H9 (cell line): ENCODE measurements around the gene ENG. TPM values are rescaled to one million over a fixed set of nuclear protein-coding genes. Genes with fewer than 3 reads are reported as not detected.
A peak's percentile ranks its signal among the peaks of the same experiment; 100 is the strongest.

Experiments used
- DNase-seq: peaks from one replicate; pipeline ENCODE4 v3.0.0-alpha.2; 2017
- H2AFZ ChIP-seq: one replicate; pipeline ENCODE4 v1.6.1; 2013; ENCODE audit warnings: mild to moderate bottlenecking, low read length, control low read depth, moderate library complexity
- H2AK5ac ChIP-seq: 2 replicates; pipeline ENCODE4 v1.6.1; 2013; ENCODE audit warnings: low read length, control low read depth, mixed read lengths; ENCODE audit not compliant: insufficient read length
- H2BK120ac ChIP-seq: one replicate; pipeline ENCODE4 v1.6.1; 2013; ENCODE audit warnings: low read depth, mild to moderate bottlenecking, low read length, control low read depth, inconsistent platforms; ENCODE audit not compliant: poor library complexity, severe bottlenecking
- H2BK12ac ChIP-seq: 2 replicates; pipeline ENCODE4 v1.6.1; 2013; ENCODE audit warnings: low read length, control low read depth, mixed read lengths, low read depth; ENCODE audit not compliant: insufficient read length
- H2BK15ac ChIP-seq: 2 replicates; pipeline ENCODE4 v1.6.1; 2013; ENCODE audit warnings: low read depth, low read length, control low read depth
- H2BK20ac ChIP-seq: one replicate; pipeline ENCODE4 v1.6.1; 2013; ENCODE audit warnings: low read depth, mild to moderate bottlenecking, low read length, control low read depth, inconsistent platforms; ENCODE audit not compliant: poor library complexity, severe bottlenecking
- H2BK5ac ChIP-seq: 2 replicates; pipeline ENCODE4 v1.6.1; 2013; ENCODE audit warnings: low read length, control low read depth, mixed read lengths; ENCODE audit not compliant: insufficient read length
- H3K14ac ChIP-seq: 2 replicates; pipeline ENCODE4 v1.6.1; 2013; ENCODE audit warnings: low read length, control low read depth; ENCODE audit not compliant: insufficient read depth
- H3K18ac ChIP-seq: 2 replicates; pipeline ENCODE4 v1.6.1; 2013; ENCODE audit warnings: low read depth, mild to moderate bottlenecking, mixed read lengths, low read length, control low read depth; ENCODE audit not compliant: insufficient read length
- H3K23ac ChIP-seq: 2 replicates; pipeline ENCODE4 v1.6.1; 2013; ENCODE audit warnings: low read length, control low read depth, mixed read lengths, low read depth; ENCODE audit not compliant: insufficient read length
- H3K23me2 ChIP-seq: 2 replicates; pipeline ENCODE4 v1.6.1; 2013; ENCODE audit warnings: low read depth, mild to moderate bottlenecking, mixed read lengths, low read length, control low read depth; ENCODE audit not compliant: insufficient read length, poor library complexity, severe bottlenecking
- H3K27ac ChIP-seq: 2 replicates; pipeline ENCODE4 v1.5.1; 2013; ENCODE audit warnings: low read length, control low read depth, mixed read lengths, low read depth; ENCODE audit not compliant: insufficient read length
- H3K27me3 ChIP-seq: 2 replicates; pipeline ENCODE4 v1.6.1; 2013; ENCODE audit warnings: low read length, control low read depth, inconsistent platforms; ENCODE audit not compliant: insufficient read depth
- H3K4ac ChIP-seq: 2 replicates; pipeline ENCODE4 v1.6.1; 2013; ENCODE audit warnings: low read depth, mild to moderate bottlenecking, control low read depth, inconsistent platforms, low read length, moderate library complexity
- H3K4me1 ChIP-seq: 2 replicates; pipeline ENCODE4 v1.6.1; 2013; ENCODE audit warnings: low read length, control low read depth, inconsistent platforms; ENCODE audit not compliant: insufficient read depth
- H3K4me2 ChIP-seq: 2 replicates; pipeline ENCODE4 v1.6.1; 2013; ENCODE audit warnings: low read length, control low read depth, mixed read lengths; ENCODE audit not compliant: insufficient read length, insufficient read depth
- H3K56ac ChIP-seq: 2 replicates; pipeline ENCODE4 v1.6.1; 2013; ENCODE audit warnings: low read depth, mild to moderate bottlenecking, mixed read lengths, low read length, control low read depth; ENCODE audit not compliant: insufficient read length
- H3K79me1 ChIP-seq: 2 replicates; pipeline ENCODE4 v1.6.1; 2013; ENCODE audit warnings: low read depth, mild to moderate bottlenecking, moderate library complexity, low read length, control low read depth, inconsistent platforms; ENCODE audit not compliant: insufficient read depth, poor library complexity, severe bottlenecking
- H3K79me2 ChIP-seq: 2 replicates; pipeline ENCODE4 v1.6.1; 2013; ENCODE audit warnings: low read length, control low read depth, inconsistent platforms; ENCODE audit not compliant: insufficient read depth
- H3K9ac ChIP-seq: 2 replicates; pipeline ENCODE4 v1.6.1; 2013; ENCODE audit warnings: low read length, control low read depth, mixed read lengths; ENCODE audit not compliant: insufficient read length; ENCODE audit errors: extremely low read depth
- H3K9me3 ChIP-seq: one replicate; pipeline ENCODE4 v1.6.1; 2013; ENCODE audit warnings: low read depth, low read length, inconsistent platforms; ENCODE audit not compliant: control insufficient read depth
- H3T11ph ChIP-seq: one replicate; pipeline ENCODE4 v1.6.1; 2013; ENCODE audit warnings: mild to moderate bottlenecking, low read length, control low read depth, inconsistent platforms
- H4K20me1 ChIP-seq: one replicate; pipeline ENCODE4 v1.6.1; 2013; ENCODE audit not compliant: control insufficient read depth, insufficient read length, insufficient read depth
- H4K5ac ChIP-seq: 2 replicates; pipeline ENCODE4 v1.6.1; 2013; ENCODE audit warnings: low read depth, mild to moderate bottlenecking, mixed read lengths, low read length, control low read depth; ENCODE audit not compliant: insufficient read length
- H4K8ac ChIP-seq: replicated peaks from 2 replicates; pipeline ENCODE4 v1.6.1; 2013; ENCODE audit warnings: low read length, control low read depth, mixed read lengths, low read depth; ENCODE audit not compliant: insufficient read length
- H4K91ac ChIP-seq: 2 replicates; pipeline ENCODE4 v1.6.1; 2013; ENCODE audit warnings: low read depth, mild to moderate bottlenecking, moderate library complexity, mixed read lengths, low read length, control low read depth; ENCODE audit not compliant: insufficient read length
- H3K27ac Mint-ChIP-seq, 3 experiments: 2 replicates in 2 of 3; 3 replicates in 1 of 3; pipeline ENCODE4 v1.8.0; 2020 to 2021; ENCODE audit warnings: mixed read lengths in 3 of 3, mild to moderate bottlenecking in 1 of 3, moderate library complexity in 1 of 3
- H3K27me3 Mint-ChIP-seq: 2 replicates; pipeline ENCODE4 v1.8.0; 2021; ENCODE audit warnings: low read depth, mild to moderate bottlenecking, moderate library complexity, mixed read lengths
- H3K36me3 Mint-ChIP-seq, 3 experiments: 2 replicates in 2 of 3; 3 replicates in 1 of 3; pipeline ENCODE4 v1.8.0; 2020 to 2021; ENCODE audit warnings: low read depth in 3 of 3, mixed read lengths in 3 of 3; ENCODE audit not compliant: insufficient read depth in 1 of 3
- H3K4me1 Mint-ChIP-seq, 2 experiments: 2 replicates each; pipeline ENCODE4 v1.8.0; 2020; ENCODE audit warnings: mixed read lengths in 2 of 2
- H3K4me3 Mint-ChIP-seq, 2 experiments: 2 replicates in 1 of 2; 3 replicates in 1 of 2; pipeline ENCODE4 v1.8.0; 2020 to 2021; ENCODE audit warnings: mild to moderate bottlenecking in 2 of 2, mixed read lengths in 2 of 2, moderate library complexity in 1 of 2
- H3K9me3 Mint-ChIP-seq, 2 experiments: 2 replicates in 1 of 2; 3 replicates in 1 of 2; pipeline ENCODE4 v1.8.0; 2020; ENCODE audit warnings: mild to moderate bottlenecking in 2 of 2, mixed read lengths in 2 of 2, moderate library complexity in 1 of 2
- WGBS: extraction: QIAGEN DNeasy Blood & Tissue Kit; methylation state at CpG from one replicate; pipeline ENCODE4 v1.1.7; 2013; ENCODE audit warnings: missing lambda C conversion rate, low lambda C conversion rate, mixed read lengths; ENCODE audit not compliant: insufficient read length; ENCODE audit errors: extremely low coverage; 5-methylcytosine and 5-hydroxymethylcytosine counted together
- total RNA-seq: library from RNA; stranded (reverse); gene quantifications from 2 replicates; pipeline ENCODE4 v1.2.1, GENCODE V29; 2021
- TF ChIP-seq, protein P1 (sequence below): fragments of 200-600 bp; sonication (generic); conservative IDR thresholded peaks from 3 replicates; pipeline ENCODE4 v1.8.0; 2021; ENCODE audit warnings: antibody characterized with exemption, mild to moderate bottlenecking

Gene ENG
- total RNA-seq, 1 experiment from 2014 or later, result 2.1 TPM

DNA sequence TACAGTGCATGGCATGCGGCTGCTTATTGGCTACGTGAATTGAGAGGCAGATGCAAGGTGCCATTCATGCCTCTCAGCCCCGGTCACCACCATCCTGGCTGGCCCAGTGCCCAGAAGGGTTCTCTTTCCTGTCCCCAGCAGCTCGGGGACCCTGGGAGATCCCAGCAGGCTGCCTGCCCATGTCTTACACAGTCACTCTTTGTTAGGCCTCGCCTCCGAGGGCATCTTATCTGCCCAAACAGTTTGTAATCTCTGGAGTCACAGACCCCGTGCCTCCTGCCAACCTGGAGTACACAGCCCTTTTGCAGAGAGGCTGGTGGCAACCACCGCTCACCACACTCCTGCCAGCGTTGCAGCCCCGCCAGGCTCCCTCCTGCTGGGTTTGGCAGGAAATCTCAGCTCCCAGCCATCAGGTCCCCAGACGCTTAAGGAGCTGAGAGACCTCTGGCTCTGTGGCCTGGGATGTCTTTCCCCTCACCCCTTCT, 30.0 kb upstream of the ENG start:
- H3K9ac ChIP-seq, result no peak overlapping the region
- H3K79me1 ChIP-seq, result no peaks in the 10 kb centered on the region
- H3K27me3 ChIP-seq, result no peaks in the 10 kb centered on the region
- WGBS, result no CpG with 5 or more reads among the region's 11 CpGs
- H3K4me1 ChIP-seq, result no peaks in the 10 kb centered on the region
- H3K27ac ChIP-seq, result no peak overlapping the region
- no peak overlapping the region for H3T11ph ChIP-seq
- no peaks in the 10 kb centered on the region for H3K23me2 ChIP-seq
- Mint-ChIP-seq H3K9me3 (no peaks in the 10 kb centered on the region), H3K27me3 (no peaks in the 10 kb centered on the region; the same call in none of the 2 replicates), H3K4me3 (no peak overlapping the region; a peak in 1 of 5 replicates), H3K36me3 (peaks cover 2 to 26% (median 26%) of the 10 kb centered on the region in 3 experiments; a peak in 5 of 7 replicates), H3K27ac (peak overlapping the region in 2 of 3 experiments; percentile 40 to 76; a peak in 3 of 7 replicates), H3K4me1 (peaks cover 6 to 20% of the 10 kb centered on the region in 2 experiments; a peak in 3 of 4 replicates)
- no peak overlapping the region for H2AFZ ChIP-seq
- TF ChIP-seq, protein P1, sequence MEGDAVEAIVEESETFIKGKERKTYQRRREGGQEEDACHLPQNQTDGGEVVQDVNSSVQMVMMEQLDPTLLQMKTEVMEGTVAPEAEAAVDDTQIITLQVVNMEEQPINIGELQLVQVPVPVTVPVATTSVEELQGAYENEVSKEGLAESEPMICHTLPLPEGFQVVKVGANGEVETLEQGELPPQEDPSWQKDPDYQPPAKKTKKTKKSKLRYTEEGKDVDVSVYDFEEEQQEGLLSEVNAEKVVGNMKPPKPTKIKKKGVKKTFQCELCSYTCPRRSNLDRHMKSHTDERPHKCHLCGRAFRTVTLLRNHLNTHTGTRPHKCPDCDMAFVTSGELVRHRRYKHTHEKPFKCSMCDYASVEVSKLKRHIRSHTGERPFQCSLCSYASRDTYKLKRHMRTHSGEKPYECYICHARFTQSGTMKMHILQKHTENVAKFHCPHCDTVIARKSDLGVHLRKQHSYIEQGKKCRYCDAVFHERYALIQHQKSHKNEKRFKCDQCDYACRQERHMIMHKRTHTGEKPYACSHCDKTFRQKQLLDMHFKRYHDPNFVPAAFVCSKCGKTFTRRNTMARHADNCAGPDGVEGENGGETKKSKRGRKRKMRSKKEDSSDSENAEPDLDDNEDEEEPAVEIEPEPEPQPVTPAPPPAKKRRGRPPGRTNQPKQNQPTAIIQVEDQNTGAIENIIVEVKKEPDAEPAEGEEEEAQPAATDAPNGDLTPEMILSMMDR, result no peak
- H3K79me2 ChIP-seq, result no peaks in the 10 kb centered on the region
- no peak overlapping the region for H3K4ac ChIP-seq
- no peak for DNase-seq
- H3K9me3 ChIP-seq, result no peaks in the 10 kb centered on the region
- no peak overlapping the region for H2BK120ac ChIP-seq
- no peaks in the 10 kb centered on the region for H4K20me1 ChIP-seq
- no peak overlapping the region for H2BK20ac ChIP-seq
- H3K56ac ChIP-seq, result no peak overlapping the region
- H2AK5ac ChIP-seq, result no peak overlapping the region
- H4K8ac ChIP-seq, result no peak overlapping the region
- no peak overlapping the region for H2BK12ac ChIP-seq
- no peak overlapping the region for H4K5ac ChIP-seq
- no peak overlapping the region for H3K4me2 ChIP-seq
- H4K91ac ChIP-seq, result no peak overlapping the region
- no peak overlapping the region for H3K23ac ChIP-seq
- no peak overlapping the region for H3K14ac ChIP-seq
- no peak overlapping the region for H2BK15ac ChIP-seq
- H2BK5ac ChIP-seq, result no peak overlapping the region
- no peak overlapping the region for H3K18ac ChIP-seq
